Endothelial cell (in vitro differentiated cells): ENCODE measurements around the gene ELP4. TPM values are rescaled to one million over a fixed set of nuclear protein-coding genes. Genes with fewer than 3 reads are reported as not detected.
"Not testable (repeated sequence)": the region's sequence is repeated elsewhere in the genome, so short reads cannot be mapped to it uniquely, and the experiment has no call there.

ENCODE experiments used
- DNase-seq: peaks from one replicate; pipeline ENCODE4 v3.0.0; 2021; ENCODE audit warnings: low spot score
- H3K27ac Mint-ChIP-seq: one replicate; pipeline ENCODE4 v1.8.0; 2021; ENCODE audit warnings: mixed read lengths, inconsistent platforms; ENCODE audit not compliant: unreplicated experiment
- H3K27me3 Mint-ChIP-seq: one replicate; pipeline ENCODE4 v1.8.0; 2021; ENCODE audit warnings: mild to moderate bottlenecking, moderate library complexity, mixed read lengths, inconsistent platforms; ENCODE audit not compliant: unreplicated experiment
- H3K36me3 Mint-ChIP-seq: one replicate; pipeline ENCODE4 v1.8.0; 2021; ENCODE audit warnings: mild to moderate bottlenecking, low read depth, mixed read lengths, inconsistent platforms; ENCODE audit not compliant: unreplicated experiment
- H3K4me1 Mint-ChIP-seq: one replicate; pipeline ENCODE4 v1.8.0; 2021; ENCODE audit warnings: mild to moderate bottlenecking, mixed read lengths, inconsistent platforms; ENCODE audit not compliant: unreplicated experiment
- H3K4me3 Mint-ChIP-seq: one replicate; pipeline ENCODE4 v1.8.0; 2021; ENCODE audit warnings: mild to moderate bottlenecking, mixed read lengths, inconsistent platforms; ENCODE audit not compliant: unreplicated experiment
- H3K9me3 Mint-ChIP-seq: one replicate; pipeline ENCODE4 v1.8.0; 2021; ENCODE audit warnings: mixed read lengths, inconsistent platforms; ENCODE audit not compliant: unreplicated experiment
- CTCF ChIP-seq: fragments of 200-600 bp; sonication (generic); IDR thresholded peaks from one replicate; pipeline ENCODE4 v1.5.0; 2021; ENCODE audit warnings: antibody characterized with exemption; ENCODE audit not compliant: unreplicated experiment
- total RNA-seq: library from RNA; stranded (reverse); fragmentation: NEBNext Ultra II Directional; extraction: Animal tissue kit (Norgen Biotek cat#: 25700); gene quantifications from one replicate; pipeline ENCODE4 v1.2.1, GENCODE V29; 2021; ENCODE audit not compliant: unreplicated experiment

ELP4 gene
- total RNA-seq, 1 donor from 2014 or later: 9.5 TPM

GRCh38 chr11:31725176-31725575 lies 215.6 kb downstream of the ELP4 start:
- Mint-ChIP-seq H3K27ac (no peak overlapping the region), H3K36me3 (no peaks in the 10 kb centered on the region), H3K4me3 (no peak overlapping the region), H3K9me3 (no peaks in the 10 kb centered on the region), H3K4me1 (peaks cover 8% of the 10 kb centered on the region), H3K27me3 (no peaks in the 10 kb centered on the region)
- no peak for DNase-seq
- TF ChIP-seq CTCF: no peak

GRCh38 chr11:31728432-31728831 lies 218.9 kb downstream of the ELP4 start:
- no peak for TF ChIP-seq CTCF
- Mint-ChIP-seq H3K36me3 (no peaks in the 10 kb centered on the region), H3K4me1 (peaks cover 7% of the 10 kb centered on the region), H3K9me3 (no peaks in the 10 kb centered on the region), H3K27me3 (no peaks in the 10 kb centered on the region), H3K27ac (no peak overlapping the region), H3K4me3 (no peak overlapping the region)
- no peak for DNase-seq

GRCh38 chr11:31740131-31740530 lies 230.6 kb downstream of the ELP4 start:
- Mint-ChIP-seq H3K9me3 (no peaks in the 10 kb centered on the region), H3K4me1 (no peaks in the 10 kb centered on the region), H3K36me3 (peaks cover 9% of the 10 kb centered on the region), H3K27ac (no peak overlapping the region), H3K4me3 (no peak overlapping the region), H3K27me3 (no peaks in the 10 kb centered on the region)
- no peak for TF ChIP-seq CTCF
- no peak for DNase-seq

- H3K4me1 Mint-ChIP-seq, H3K36me3 Mint-ChIP-seq, H3K4me3 Mint-ChIP-seq, H3K9me3 Mint-ChIP-seq, H3K27ac Mint-ChIP-seq, DNase-seq, H3K27me3 Mint-ChIP-seq: not testable (repeated sequence)
Measured at GRCh38 chr11:31740731-31741368, 231.3 kb downstream of the ELP4 start.

- Mint-ChIP-seq H3K36me3 (no peaks in the 10 kb centered on the region), H3K4me3 (no peak overlapping the region), H3K9me3 (no peaks in the 10 kb centered on the region), H3K27me3 (no peaks in the 10 kb centered on the region), H3K27ac (no peak overlapping the region), H3K4me1 (no peaks in the 10 kb centered on the region)
- DNase-seq: no peak
- TF ChIP-seq CTCF: no peak
Measured at GRCh38 chr11:31747581-31747980, 238.0 kb downstream of the ELP4 start.
